ENCODE data around the gene SUSD4. TPM values are rescaled to one million over a fixed set of nuclear protein-coding genes. Genes with fewer than 3 reads are reported as not detected.

Gene SUSD4
- total RNA-seq, 1 donor from 2014 or later, result 3.5 TPM

- Histone ChIP-seq H3K4me1 (no peaks in the 10 kb centered on the region), H3K79me2 (ENCODE audit: low read depth) (no peaks in the 10 kb centered on the region), H3K36me3 (no peaks in the 10 kb centered on the region), H3K27ac (no peak overlapping the region), H2AFZ (replicated peaks) (no peak overlapping the region), H3K27me3 (no peaks in the 10 kb centered on the region), H4K20me1 (ENCODE audit: low read depth) (no peaks in the 10 kb centered on the region), H3K9me3 (ENCODE audit: low read depth) (no peaks in the 10 kb centered on the region), H3K4me2 (no peak overlapping the region), H3F3A (ENCODE audit: low read depth) (no peaks in the 10 kb centered on the region), H3K4me3 (no peak overlapping the region), H3K9ac (no peak overlapping the region)
- Mint-ChIP-seq H3K4me1 (no peaks in the 10 kb centered on the region), H3K27ac (no peak overlapping the region), H3K9me3 (no peaks in the 10 kb centered on the region), H3K36me3 (no peaks in the 10 kb centered on the region), H3K27me3 (ENCODE audit: insufficient read depth, low read depth) (peaks cover 17% of the 10 kb centered on the region), H3K4me3 (no peak overlapping the region)
- DNase-seq (ENCODE audit: low spot score), result no peak
- TF ChIP-seq EZH2 (IDR thresholded peaks at IDR 0.05) (no peak), EZH2phosphoT487 (IDR thresholded peaks at IDR 0.05) (no peak), CTCF (IDR thresholded peaks at IDR 0.05) (no peak)
Observed at GRCh38 chr1:223225061-223225460, 138.9 kb downstream of the SUSD4 start.

GRCh38 chr1:223224465-223224864, 139.5 kb downstream of the SUSD4 start:
- no peak for TF ChIP-seq CTCF (IDR thresholded peaks at IDR 0.05)
- H3F3A ChIP-seq (ENCODE audit: low read depth), result no peaks in the 10 kb centered on the region
- H3K27me3 ChIP-seq, result no peaks in the 10 kb centered on the region
- H3K36me3 Mint-ChIP-seq, result no peaks in the 10 kb centered on the region
- peaks cover 17% of the 10 kb centered on the region for H3K27me3 Mint-ChIP-seq (ENCODE audit: insufficient read depth, low read depth)
- no peaks in the 10 kb centered on the region for H3K4me1 Mint-ChIP-seq
- no peaks in the 10 kb centered on the region for H3K36me3 ChIP-seq
- no peaks in the 10 kb centered on the region for H4K20me1 ChIP-seq (ENCODE audit: low read depth)
- no peak overlapping the region for H3K4me3 ChIP-seq
- no peaks in the 10 kb centered on the region for H3K4me1 ChIP-seq
- peak; percentile 20 for DNase-seq (ENCODE audit: low spot score)
- no peaks in the 10 kb centered on the region for H3K79me2 ChIP-seq (ENCODE audit: low read depth)
- H3K4me3 Mint-ChIP-seq, result no peak overlapping the region
- no peak overlapping the region for H3K4me2 ChIP-seq
- H3K9me3 ChIP-seq (ENCODE audit: low read depth), result no peaks in the 10 kb centered on the region
- no peak overlapping the region for H3K9ac ChIP-seq
- no peak overlapping the region for H3K27ac Mint-ChIP-seq
- H3K9me3 Mint-ChIP-seq, result no peaks in the 10 kb centered on the region
- no peak overlapping the region for H2AFZ ChIP-seq (replicated peaks)
- no peak overlapping the region for H3K27ac ChIP-seq

GRCh38 chr1:223223091-223223995, 140.6 kb downstream of the SUSD4 start:
- H3K27me3 Mint-ChIP-seq (ENCODE audit: insufficient read depth, low read depth), result peaks cover 17% of the 10 kb centered on the region
- Histone ChIP-seq H3K9ac (no peak overlapping the region), H3K4me3 (no peak overlapping the region), H3K9me3 (ENCODE audit: low read depth) (no peaks in the 10 kb centered on the region), H3K4me1 (no peaks in the 10 kb centered on the region), H3K4me2 (no peak overlapping the region), H3K27me3 (no peaks in the 10 kb centered on the region), H4K20me1 (ENCODE audit: low read depth) (no peaks in the 10 kb centered on the region), H2AFZ (replicated peaks) (no peak overlapping the region), H3F3A (ENCODE audit: low read depth) (no peaks in the 10 kb centered on the region), H3K36me3 (no peaks in the 10 kb centered on the region), H3K27ac (no peak overlapping the region), H3K79me2 (ENCODE audit: low read depth) (no peaks in the 10 kb centered on the region)
- no peak overlapping the region for H3K4me3 Mint-ChIP-seq
- H3K4me1 Mint-ChIP-seq, result no peaks in the 10 kb centered on the region
- H3K36me3 Mint-ChIP-seq, result no peaks in the 10 kb centered on the region
- TF ChIP-seq EZH2 (IDR thresholded peaks at IDR 0.05) (no peak), CTCF (IDR thresholded peaks at IDR 0.05) (no peak), EZH2phosphoT487 (IDR thresholded peaks at IDR 0.05) (no peak)
- no peak for DNase-seq (ENCODE audit: low spot score)
- peaks cover 6% of the 10 kb centered on the region for H3K9me3 Mint-ChIP-seq
- no peak overlapping the region for H3K27ac Mint-ChIP-seq
